Retinal pigment epithelial cell (primary cell): ENCODE measurements around the gene RDH5.

ENCODE experiments used
- DNase-seq: peaks from one replicate; pipeline ENCODE4 v3.0.0-alpha.2; 2010; ENCODE audit warnings: low read depth
- H3K4me3 ChIP-seq: 2 replicates; pipeline ENCODE4 v1.5.1; 2011; ENCODE audit warnings: mild to moderate bottlenecking, low read length, control low read depth, moderate library complexity
- CTCF ChIP-seq: conservative IDR thresholded peaks from 2 replicates; pipeline ENCODE4 v1.5.1; 2011; ENCODE audit warnings: low read depth, low read length, control low read depth, inconsistent platforms

RDH5 gene

GRCh38 chr12:55741931-55742680 is 21.9 kb downstream of the RDH5 start:
- no peak for TF ChIP-seq CTCF
- peak overlapping the region; percentile 39 for H3K4me3 ChIP-seq
- no peak for DNase-seq

- peak within 1 kb of the TSS; percentile 69 for H3K4me3 ChIP-seq
- DNase-seq = no peak
- no peak for TF ChIP-seq CTCF
Observed at GRCh38 chr12:55742719-55743405, 22.7 kb downstream of the RDH5 start, which contains the start of gene GDF11. TSS of gene GDF11 (plus strand) at chr12:55743122. CDS start at chr12:55743317, 195 bp downstream.

GRCh38 chr12:55743406-55744339 is 23.5 kb downstream of the RDH5 start:
- DNase-seq = no peak
- peak overlapping the region; percentile 69 for H3K4me3 ChIP-seq
- peak; percentile 12 for TF ChIP-seq CTCF

- DNase-seq = no peak
- no peak for TF ChIP-seq CTCF
- H3K4me3 ChIP-seq = peak overlapping the region; percentile 69
Observed at GRCh38 chr12:55744340-55745030, 24.3 kb downstream of the RDH5 start.

- H3K4me3 ChIP-seq = peak overlapping the region; percentile 69
- no peak for TF ChIP-seq CTCF
- DNase-seq = no peak
Observed at GRCh38 chr12:55745361-55746173, 25.4 kb downstream of the RDH5 start.
